Endothelial cell of umbilical vein (primary cell): Measurements from ENCODE around the gene ISG15. TPM values are rescaled to one million over a fixed set of nuclear protein-coding genes. Genes with fewer than 3 reads are reported as not detected.

Experiments
- BruUV-seq: library from RNA; stranded (reverse); fragments of 400-500 nt; replicated peaks from 2 replicates; lab custom pipeline; 2021; lab: Mats Ljungman, UMichigan
- CTCF ChIA-PET: fragments of 300-600, 350-600 bp; sonication (Branson Sonifier 250); formaldehyde crosslinking; loops from one replicate; lab custom pipeline; 2021; ENCODE audit warnings: antibody characterized with exemption, inconsistent platforms; lab: Charles Lee
- POLR2A ChIA-PET: fragments of 300-600, 350-600 bp; sonication (Branson Sonifier 250); formaldehyde crosslinking; loops from one replicate; lab custom pipeline; 2021; ENCODE audit warnings: antibody characterized with exemption, inconsistent platforms; lab: Charles Lee
- DNase-seq: peaks from one replicate; pipeline ENCODE4 v3.0.0-alpha.2; 2011; ENCODE audit warnings: low read depth, low spot score
- FAIRE-seq: peaks from 2 replicates; lab custom pipeline; 2011; peaks lifted over from hg19 to GRCh38; lab: Jason Lieb, UNC
- H2AFZ ChIP-seq: 2 replicates; pipeline ENCODE4 v1.6.0; 2012; ENCODE audit warnings: low read depth, low read length, control low read depth, inconsistent platforms
- H3K27ac ChIP-seq: 2 replicates; pipeline ENCODE4 v1.5.1; 2011; ENCODE audit warnings: low read depth, mild to moderate bottlenecking, control low read depth, low read length, moderate library complexity; ENCODE audit not compliant: insufficient read depth
- H3K27me3 ChIP-seq, 2 experiments: 2 replicates each; pipeline versions ENCODE4 v1.6.0 to v1.6.1; 2011; ENCODE audit warnings: low read length in 2 of 2, mixed read lengths in 1 of 2; ENCODE audit not compliant: control insufficient read depth in 2 of 2, insufficient read depth in 2 of 2
- H3K36me3 ChIP-seq, 2 experiments: 2 replicates in 1 of 2; 3 replicates in 1 of 2; pipeline ENCODE4 v1.5.1; 2011; ENCODE audit warnings: low read length in 2 of 2, mild to moderate bottlenecking in 1 of 2, moderate library complexity in 1 of 2; ENCODE audit not compliant: control insufficient read depth in 2 of 2, insufficient read depth in 2 of 2; ENCODE audit errors: extremely low read depth in 1 of 2
- H3K4me1 ChIP-seq: 3 replicates; pipeline ENCODE4 v1.5.1; 2011; ENCODE audit warnings: mild to moderate bottlenecking, low read length; ENCODE audit not compliant: control insufficient read depth, insufficient read depth; ENCODE audit errors: extremely low read depth
- H3K4me2 ChIP-seq: 2 replicates; pipeline ENCODE4 v1.6.1; 2011; ENCODE audit warnings: low read length, control low read depth, mixed read lengths; ENCODE audit not compliant: insufficient read depth
- H3K4me3 ChIP-seq, 3 experiments: fragments of 200-600 bp in 1 of 3; sonication (generic), shearing (Covaris generic) in 1 of 3; replicated peaks in 1 of 3; 2 replicates each; pipeline ENCODE4 v1.5.1; 2011 to 2016; ENCODE audit warnings: control low read depth in 3 of 3, low read length in 3 of 3, mild to moderate bottlenecking in 2 of 3, inconsistent platforms in 1 of 3, low read depth in 1 of 3, moderate library complexity in 1 of 3; ENCODE audit not compliant: insufficient read depth in 1 of 3
- H3K79me2 ChIP-seq: 2 replicates; pipeline ENCODE4 v1.6.0; 2012; ENCODE audit warnings: low read length, inconsistent platforms; ENCODE audit not compliant: control insufficient read depth, insufficient read depth
- H3K9ac ChIP-seq: replicated peaks from 2 replicates; pipeline ENCODE3; 2011; ENCODE audit warnings: low read length, control low read depth; ENCODE audit not compliant: insufficient read depth; ENCODE audit errors: extremely low read depth
- H3K9me1 ChIP-seq: replicated peaks from 3 replicates; pipeline ENCODE4 v1.6.0; 2011; ENCODE audit warnings: mild to moderate bottlenecking, low read length; ENCODE audit not compliant: control insufficient read depth, insufficient read depth; ENCODE audit errors: extremely low read depth
- H3K9me3 ChIP-seq: replicated peaks from 2 replicates; pipeline ENCODE4 v1.5.1; 2012; ENCODE audit warnings: low read length, inconsistent platforms; ENCODE audit not compliant: control insufficient read depth, insufficient read depth
- H4K20me1 ChIP-seq: replicated peaks from 2 replicates; pipeline ENCODE3; 2011; ENCODE audit warnings: mild to moderate bottlenecking, low read length; ENCODE audit not compliant: control insufficient read depth, insufficient read depth; ENCODE audit errors: extremely low read depth
- EZH2 ChIP-seq: IDR thresholded peaks from 2 replicates; pipeline ENCODE4 v1.6.1; 2012; ENCODE audit warnings: borderline replicate concordance, low read depth, mild to moderate bottlenecking, moderate library complexity, low read length, inconsistent platforms; ENCODE audit not compliant: severe bottlenecking
- FOS ChIP-seq: IDR thresholded peaks from 2 replicates; pipeline ENCODE4 v1.6.1; 2011; ENCODE audit warnings: mild to moderate bottlenecking, low read length, moderate library complexity, borderline replicate concordance; ENCODE audit not compliant: insufficient read depth
- GATA2 ChIP-seq: IDR thresholded peaks from 2 replicates; pipeline ENCODE4 v1.7.0; 2011; ENCODE audit warnings: low read depth, mild to moderate bottlenecking, moderate library complexity, mixed read lengths, low read length; ENCODE audit not compliant: insufficient read length, insufficient read depth
- JUN ChIP-seq: IDR thresholded peaks from 2 replicates; pipeline ENCODE4 v1.6.1; 2011; ENCODE audit warnings: borderline replicate concordance, low read depth; ENCODE audit not compliant: insufficient read length, insufficient read depth
- MYC ChIP-seq: IDR thresholded peaks from one replicate; pipeline ENCODE4 v1.6.1; 2011; ENCODE audit warnings: mild to moderate bottlenecking, low read depth, low read length
- POLR2A ChIP-seq: IDR thresholded peaks from 2 replicates; pipeline ENCODE4 v1.6.1; 2012; ENCODE audit warnings: low read depth, mild to moderate bottlenecking, control low read depth, low read length
- POLR2AphosphoS5 ChIP-seq: IDR thresholded peaks from 2 replicates; pipeline ENCODE4 v1.6.1; 2012; ENCODE audit warnings: low read depth, mild to moderate bottlenecking, control low read depth, low read length, moderate library complexity; ENCODE audit not compliant: insufficient read depth
- dilution Hi-C: fragments of 300-500 bp; cut with MboI; formaldehyde crosslinking; loops from one replicate; pipeline ENCODE4 v1.15.0; 2019; ENCODE audit warnings: low sequenced_read_pairs; ENCODE audit not compliant: extremely low pct_ligation_motif_present
- intact Hi-C: fragments of 100-400 bp; cut with micrococcal nuclease; formaldehyde crosslinking; loops from one replicate; pipeline ENCODE4 v1.10.0; 2022
- polyA plus RNA-seq, 4 experiments: library from polyadenylated mRNA; depleted of rRNA in 3 of 4; stranded (reverse) in 3 of 4; unstranded in 1 of 4; fragments of >200 nt; gene quantifications; 2 replicates each; pipeline versions ENCODE4 v1.2.1 to v1.2.3, GENCODE V29; 2011 to 2012; ENCODE audit warnings: missing spikeins in 1 of 4
- total RNA-seq: library from RNA; stranded (reverse); gene quantifications from 2 replicates; pipeline ENCODE4 v1.2.3, GENCODE V29; 2021
- TF ChIP-seq, protein P1 (sequence below): IDR thresholded peaks from 2 replicates; pipeline ENCODE4 v1.6.1; 2011; ENCODE audit not compliant: insufficient read depth, insufficient read length
- TF ChIP-seq, protein P2 (sequence below), 2 donors: IDR thresholded peaks; 1 replicate in 1 of 2; 2 replicates in 1 of 2; pipeline ENCODE4 v1.5.1; 2011; ENCODE audit warnings: low read length in 2 of 2, mild to moderate bottlenecking in 2 of 2, moderate library complexity in 2 of 2, control low read depth in 1 of 2, inconsistent platforms in 1 of 2, low read depth in 1 of 2; ENCODE audit not compliant: insufficient read depth in 1 of 2; ENCODE audit errors: extremely low read depth in 1 of 2

ISG15 gene
- total and polyA plus RNA-seq, 2 donors (not counting 3 experiments of a cell fraction or from before 2014, with no cell fraction given), result 44.6 to 154 TPM

DNA sequence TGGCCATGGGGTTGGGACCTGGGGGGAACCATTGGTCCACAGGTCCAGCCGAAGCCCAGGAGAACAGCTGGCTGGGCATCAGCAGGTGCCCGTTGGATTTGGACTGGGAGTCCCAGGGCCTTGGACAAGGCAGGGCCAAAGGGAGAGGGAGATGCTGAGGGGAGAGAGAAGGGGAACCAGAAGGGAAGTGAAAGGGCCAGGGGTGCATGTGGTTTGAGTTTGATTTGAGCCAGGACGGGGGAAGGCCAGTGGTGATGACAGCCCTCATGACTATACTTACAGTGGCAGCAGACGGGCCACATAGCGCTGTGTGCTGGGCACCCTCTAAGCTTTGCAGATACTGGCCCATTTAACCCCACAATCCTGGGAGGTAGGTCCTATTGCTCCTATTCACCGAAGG lies 25.4 kb downstream of the ISG15 start:
- ChIA-PET POLR2A (no interaction called here), CTCF (interaction anchor here (1.7 kb wide), 1 partner anchor 25 kb away, joined by 4 read pairs; no protein-coding TSS in a partner anchor)
- FAIRE-seq (no peak), DNase-seq (no peak)
- Histone ChIP-seq H2AFZ (no peak overlapping the region), H3K9me3 (no peaks in the 10 kb centered on the region), H3K36me3 (peaks cover 0 to 10% of the 10 kb centered on the region in 2 experiments), H3K4me3 (no peak overlapping the region), H3K79me2 (no peaks in the 10 kb centered on the region), H3K9me1 (no peaks in the 10 kb centered on the region), H3K4me1 (peaks cover 7% of the 10 kb centered on the region), H3K9ac (no peak overlapping the region), H3K27me3 (no peaks in the 10 kb centered on the region), H3K27ac (no peak overlapping the region), H4K20me1 (no peaks in the 10 kb centered on the region), H3K4me2 (no peak overlapping the region)
- dilution Hi-C loops, result no loop called here
- intact Hi-C loops, result no loop called here
- no TSS peak for BruUV-seq
- no peak for TF ChIP-seq MYC
- TF ChIP-seq FOS, result no peak
- TF ChIP-seq, protein P1, sequence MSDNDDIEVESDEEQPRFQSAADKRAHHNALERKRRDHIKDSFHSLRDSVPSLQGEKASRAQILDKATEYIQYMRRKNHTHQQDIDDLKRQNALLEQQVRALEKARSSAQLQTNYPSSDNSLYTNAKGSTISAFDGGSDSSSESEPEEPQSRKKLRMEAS, result no peak
- TF ChIP-seq JUN, result no peak
- no peak for TF ChIP-seq POLR2A
- no peak for TF ChIP-seq EZH2
- no peak for TF ChIP-seq GATA2
- TF ChIP-seq, protein P2, sequence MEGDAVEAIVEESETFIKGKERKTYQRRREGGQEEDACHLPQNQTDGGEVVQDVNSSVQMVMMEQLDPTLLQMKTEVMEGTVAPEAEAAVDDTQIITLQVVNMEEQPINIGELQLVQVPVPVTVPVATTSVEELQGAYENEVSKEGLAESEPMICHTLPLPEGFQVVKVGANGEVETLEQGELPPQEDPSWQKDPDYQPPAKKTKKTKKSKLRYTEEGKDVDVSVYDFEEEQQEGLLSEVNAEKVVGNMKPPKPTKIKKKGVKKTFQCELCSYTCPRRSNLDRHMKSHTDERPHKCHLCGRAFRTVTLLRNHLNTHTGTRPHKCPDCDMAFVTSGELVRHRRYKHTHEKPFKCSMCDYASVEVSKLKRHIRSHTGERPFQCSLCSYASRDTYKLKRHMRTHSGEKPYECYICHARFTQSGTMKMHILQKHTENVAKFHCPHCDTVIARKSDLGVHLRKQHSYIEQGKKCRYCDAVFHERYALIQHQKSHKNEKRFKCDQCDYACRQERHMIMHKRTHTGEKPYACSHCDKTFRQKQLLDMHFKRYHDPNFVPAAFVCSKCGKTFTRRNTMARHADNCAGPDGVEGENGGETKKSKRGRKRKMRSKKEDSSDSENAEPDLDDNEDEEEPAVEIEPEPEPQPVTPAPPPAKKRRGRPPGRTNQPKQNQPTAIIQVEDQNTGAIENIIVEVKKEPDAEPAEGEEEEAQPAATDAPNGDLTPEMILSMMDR (IDR thresholded peaks at IDR 0.05; ENCODE audit: extremely low read depth in 1 of 2, insufficient read depth in 1 of 2, low read depth in 1 of 2, low read length in 2 of 2), result no peak
- TF ChIP-seq POLR2AphosphoS5, result no peak
